ENCODE measurements around the gene M1AP.

- TF ChIP-seq CTCF (IDR thresholded peaks at IDR 0.05) (no peak), ZFX (IDR thresholded peaks at IDR 0.05; ENCODE audit: borderline replicate concordance) (no peak)
Observed at GRCh38 chr2:74559912-74560311, 88.2 kb downstream of the M1AP start.
